D341Med (cell line): ENCODE measurements around the gene FCHO1.
"Not testable (repeated sequence)": the region's sequence is repeated elsewhere in the genome, so short reads cannot be mapped to it uniquely, and the experiment has no call there.

Source experiments
- DNase-seq: peaks from one replicate; pipeline ENCODE4 v3.0.0; 2012; ENCODE audit warnings: low spot score

The FCHO1 gene

GRCh38 chr19:17762505-17763229 is 11.4 kb downstream of the FCHO1 start:
- peak; percentile 63 for DNase-seq

DNA sequence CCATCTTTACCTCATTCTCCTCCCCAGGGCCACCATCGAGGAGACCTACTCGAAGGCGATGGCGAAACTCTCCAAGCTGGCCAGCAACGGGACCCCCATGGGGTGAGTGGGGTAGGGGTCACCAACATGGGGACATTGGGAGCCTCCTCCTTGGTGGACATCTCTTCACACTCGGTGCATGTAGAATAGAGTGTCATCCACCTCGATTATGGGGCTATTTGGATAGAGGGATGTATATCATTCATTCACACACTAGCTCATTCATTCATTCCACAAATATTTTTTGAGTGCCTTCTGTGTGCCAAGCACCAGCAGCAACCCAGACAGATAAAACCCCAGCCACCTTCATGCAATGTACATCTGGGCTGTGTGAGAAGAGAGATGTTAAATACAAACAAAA is 13.1 kb downstream of the FCHO1 start:
- no peak for DNase-seq

DNA sequence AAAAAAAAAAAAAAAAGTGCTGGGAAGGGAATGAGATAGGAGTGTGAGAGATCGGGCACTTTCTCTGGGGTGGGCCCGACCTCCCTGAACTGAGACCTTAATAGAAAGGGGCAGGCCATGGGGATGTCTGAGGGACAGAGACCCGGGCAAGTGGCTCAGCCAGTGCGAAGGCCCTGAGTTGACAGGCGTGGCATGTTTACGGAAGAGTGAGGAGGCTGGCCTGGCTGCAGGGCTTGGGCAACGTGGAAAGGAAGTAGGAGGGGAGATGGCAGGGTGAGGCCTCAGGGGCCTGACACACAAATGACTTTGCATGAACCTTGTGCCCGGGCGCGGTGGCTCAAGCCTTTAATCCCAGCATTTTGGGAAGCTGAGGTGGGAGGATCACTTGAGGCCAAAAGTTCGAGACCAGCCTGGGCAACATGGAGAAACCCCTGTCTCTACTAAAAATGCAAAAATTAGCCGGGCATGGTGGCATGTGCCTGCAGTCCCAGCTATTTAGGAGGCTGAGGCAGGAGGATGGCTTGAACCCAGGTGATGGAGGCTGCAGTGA is 13.9 kb downstream of the FCHO1 start:
- DNase-seq, result no peak

GRCh38 chr19:17766543-17767131 is 15.4 kb downstream of the FCHO1 start:
- DNase-seq, result peak; percentile 90

GRCh38 chr19:17767559-17767958 is 16.3 kb downstream of the FCHO1 start:
- no peak for DNase-seq

DNA sequence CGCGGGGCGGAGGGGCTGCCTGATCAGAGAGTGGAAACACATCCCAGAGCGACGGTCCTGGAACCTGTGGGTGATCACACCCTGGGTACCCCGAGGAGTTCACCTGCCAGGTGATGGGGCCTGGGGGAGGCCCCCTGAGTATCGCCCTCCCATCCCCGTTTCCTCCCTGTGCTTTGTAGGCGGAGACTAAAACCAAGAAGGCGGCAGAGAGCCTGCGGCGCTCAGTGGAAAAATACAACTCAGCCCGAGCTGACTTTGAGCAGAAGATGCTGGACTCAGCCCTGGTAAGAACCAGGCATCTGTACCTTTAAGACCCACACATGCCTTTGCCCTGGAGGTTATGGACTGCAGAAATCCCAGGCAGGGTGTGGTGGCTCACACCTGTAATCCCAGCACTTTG is 19.3 kb downstream of the FCHO1 start:
- no peak for DNase-seq

DNA sequence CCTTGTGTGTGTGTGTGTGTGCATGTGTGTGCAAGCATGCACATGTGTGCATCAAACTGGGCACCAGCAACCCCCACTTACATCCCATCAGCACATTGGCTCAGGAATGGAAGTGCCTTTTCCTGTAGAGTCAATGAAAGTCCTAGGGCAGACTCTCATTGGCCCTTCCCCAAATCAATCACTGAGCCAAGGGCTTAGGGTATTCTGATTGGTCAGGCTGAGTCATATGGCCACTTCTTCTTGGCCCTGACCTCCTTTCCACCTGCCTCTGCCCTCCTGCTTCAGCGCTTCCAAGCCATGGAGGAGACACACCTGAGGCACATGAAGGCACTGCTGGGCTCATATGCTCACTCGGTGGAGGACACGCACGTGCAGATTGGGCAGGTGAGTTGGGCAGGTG is 20.9 kb downstream of the FCHO1 start:
- DNase-seq, result no peak

- DNase-seq, result peak; percentile 48
These were observed 24.1 kb downstream of the FCHO1 start for GRCh38 chr19:17775245-17775927.

GRCh38 chr19:17775991-17776803 is 24.9 kb downstream of the FCHO1 start:
- no peak for DNase-seq

DNA sequence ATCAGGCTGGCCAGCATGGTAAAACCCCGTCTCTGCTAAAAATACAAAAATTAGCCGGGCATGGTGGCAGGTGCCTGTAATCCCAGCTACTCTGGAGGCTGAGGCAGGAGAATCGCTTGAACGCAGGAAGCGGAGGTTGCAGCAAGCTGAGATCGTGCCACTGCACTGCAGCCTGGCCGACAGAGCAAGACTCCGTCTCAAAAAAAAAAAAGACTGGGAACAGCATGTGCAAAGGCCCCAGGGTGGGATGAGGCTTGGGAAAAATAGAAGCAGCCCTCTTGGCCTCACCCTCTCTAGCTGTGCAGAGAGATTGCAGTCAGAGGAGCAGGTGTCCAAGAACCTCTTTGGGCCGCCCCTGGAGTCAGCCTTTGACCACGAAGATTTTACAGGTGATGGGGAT is 26.6 kb downstream of the FCHO1 start:
- DNase-seq, result not testable (repeated sequence)

DNA sequence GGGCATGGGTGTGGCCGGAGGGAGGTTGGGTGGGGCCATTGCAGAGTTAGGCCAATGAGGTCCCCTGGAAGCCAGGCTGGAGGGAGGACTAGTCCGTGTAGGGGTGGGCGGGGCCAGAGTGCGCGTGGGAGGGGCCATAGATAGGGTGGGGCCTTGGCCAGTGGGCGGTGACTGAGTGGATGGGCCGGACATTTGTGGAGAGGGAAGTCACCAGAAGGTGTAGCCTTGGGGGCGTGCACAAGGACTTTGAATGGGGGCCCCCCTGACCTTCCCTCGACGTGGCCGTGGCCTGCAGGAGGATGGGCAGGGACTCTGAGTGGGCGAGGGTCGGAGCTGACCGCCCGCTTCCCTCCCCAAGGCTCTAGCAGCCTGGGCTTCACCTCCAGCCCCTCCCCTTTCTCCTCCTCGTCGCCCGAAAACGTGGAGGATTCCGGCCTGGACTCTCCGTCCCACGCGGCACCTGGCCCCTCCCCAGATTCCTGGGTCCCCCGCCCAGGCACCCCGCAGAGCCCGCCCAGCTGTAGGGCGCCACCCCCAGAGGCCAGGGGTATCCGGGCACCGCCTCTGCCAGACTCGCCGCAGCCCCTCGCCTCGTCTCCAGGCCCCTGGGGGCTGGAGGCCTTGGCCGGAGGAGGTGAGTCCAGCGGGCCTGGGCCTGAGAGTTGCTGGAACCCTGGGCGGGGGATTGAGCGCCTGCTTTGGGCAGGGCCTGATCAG is 27.1 kb downstream of the FCHO1 start:
- DNase-seq, result peak; percentile 62

- DNase-seq, result no peak
These were observed 28.0 kb downstream of the FCHO1 start for GRCh38 chr19:17778968-17779929.

DNA sequence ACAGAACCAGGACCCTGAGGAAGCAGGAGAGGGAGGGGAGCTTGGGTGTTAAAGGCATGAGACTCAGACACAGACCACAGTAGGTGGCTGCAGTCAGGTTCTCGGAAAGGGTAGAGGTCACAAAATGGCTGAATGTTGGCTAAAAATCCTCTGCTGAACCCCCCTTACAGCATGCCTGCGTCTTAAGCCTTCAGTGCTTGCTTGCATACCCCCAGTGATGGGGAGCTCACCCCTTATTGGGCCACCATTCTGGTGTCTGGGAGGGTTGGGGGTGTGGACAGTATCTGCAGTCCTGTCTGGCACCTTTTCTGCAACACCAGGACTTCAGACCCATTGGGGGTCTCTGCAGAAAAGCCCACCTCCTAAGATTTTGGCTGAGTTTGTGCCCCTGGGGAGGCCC is 29.5 kb downstream of the FCHO1 start:
- DNase-seq, result no peak

DNA sequence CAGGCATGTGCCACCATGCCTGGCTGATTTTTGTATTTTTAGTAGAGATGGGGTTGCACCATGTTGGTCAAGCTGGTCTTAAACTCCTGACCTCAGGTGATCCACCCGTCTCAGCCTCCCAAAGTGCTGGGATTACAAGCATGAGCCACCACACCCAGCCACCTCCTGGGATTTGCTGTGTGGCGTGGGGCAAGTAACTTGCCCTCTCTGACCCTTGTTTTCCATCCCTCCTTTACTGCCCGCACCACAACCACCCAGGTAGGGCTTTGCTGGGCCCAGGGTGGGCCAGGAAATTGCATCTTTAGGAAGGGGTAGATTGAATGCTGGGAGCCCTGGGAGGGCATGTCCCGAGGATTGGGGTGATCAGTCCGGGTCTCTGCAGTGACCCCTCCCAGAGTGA is 32.4 kb downstream of the FCHO1 start:
- not testable (repeated sequence) for DNase-seq

- peak; percentile 87 for DNase-seq
These were observed 33.1 kb downstream of the FCHO1 start for GRCh38 chr19:17784201-17785008.

DNA sequence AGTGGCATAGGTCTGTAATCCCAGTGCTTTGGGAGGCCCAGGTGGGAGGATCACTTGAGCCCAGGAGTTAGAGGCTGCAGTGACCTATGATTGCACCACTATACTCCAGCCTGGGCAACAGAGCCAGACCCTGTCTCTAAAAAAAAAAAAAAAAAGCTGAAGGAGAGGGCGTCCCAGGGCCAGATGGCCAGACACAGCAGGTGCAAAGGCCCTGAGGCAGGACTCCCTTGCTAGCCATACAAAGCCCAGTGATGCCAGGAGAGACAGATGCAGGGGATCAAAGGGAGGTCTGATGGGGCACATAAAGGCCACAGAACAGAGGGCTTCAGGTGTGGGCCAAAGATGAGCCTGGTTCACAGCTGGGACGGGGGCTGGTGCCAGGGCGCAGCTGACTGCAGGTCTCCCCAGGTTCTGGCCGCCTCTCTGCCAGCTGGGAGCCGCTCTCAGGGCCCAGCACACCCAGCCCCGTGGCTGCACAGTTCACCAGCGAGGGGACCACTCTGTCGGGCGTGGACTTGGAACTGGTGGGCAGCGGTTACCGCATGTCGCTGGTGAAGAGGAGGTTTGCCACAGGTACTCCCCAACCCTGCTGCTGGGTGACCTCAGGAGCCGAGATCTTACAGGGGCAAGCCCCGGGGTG is 36.1 kb downstream of the FCHO1 start:
- DNase-seq, result no peak

DNA sequence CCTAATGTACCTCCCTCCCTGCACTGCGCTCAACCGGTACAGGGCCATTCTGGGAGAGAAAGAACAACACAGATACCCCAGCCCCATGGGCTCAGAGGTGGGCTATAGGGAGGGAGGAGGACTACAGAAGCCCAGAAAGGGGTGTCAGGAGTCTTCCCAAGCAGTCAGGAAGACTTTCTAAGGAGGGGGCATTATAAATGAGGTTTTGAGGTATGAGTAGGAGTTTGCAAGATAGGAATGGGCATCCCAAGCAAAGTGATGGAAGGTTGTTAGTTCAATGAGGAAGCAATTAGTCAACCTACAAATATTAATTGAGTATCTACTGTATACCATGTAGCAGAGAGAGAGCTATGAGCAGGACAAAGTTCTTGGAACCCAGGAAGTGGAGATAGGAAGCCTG is 37.4 kb downstream of the FCHO1 start:
- no peak for DNase-seq

DNA sequence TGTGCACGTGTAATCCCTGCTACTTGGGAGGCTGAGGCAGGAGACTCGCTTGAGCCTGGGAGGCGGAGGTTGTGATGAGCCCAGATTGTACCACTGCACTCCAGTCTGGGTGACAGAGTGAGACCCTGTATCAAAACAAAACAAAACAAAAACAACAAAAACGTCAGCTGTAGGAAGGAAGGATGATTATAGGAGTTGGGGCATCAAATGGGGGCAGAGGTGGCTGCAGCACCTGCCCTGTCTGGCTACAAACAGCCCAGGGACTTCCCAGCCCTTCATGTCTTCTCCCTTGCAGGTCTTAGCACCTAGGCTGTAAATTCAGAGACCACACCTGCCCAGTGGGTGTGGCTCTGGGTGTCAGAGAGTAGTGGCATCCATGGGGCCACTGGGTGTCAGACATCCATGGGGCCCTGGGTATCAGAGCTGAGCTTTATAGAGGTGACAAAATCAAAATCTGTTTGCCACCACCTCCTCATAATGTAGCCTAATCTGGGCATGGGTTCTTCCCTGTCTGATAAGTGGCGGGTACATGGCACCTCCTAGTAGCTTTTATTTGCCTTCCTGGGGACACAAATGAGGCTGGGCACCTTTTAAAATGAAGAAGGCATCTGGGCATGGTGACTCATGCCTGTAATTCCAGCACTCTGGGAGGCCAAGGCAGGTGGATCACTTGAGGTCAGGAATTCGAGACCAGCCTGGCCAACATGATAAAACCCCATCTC is 38.9 kb downstream of the FCHO1 start:
- DNase-seq, result no peak

DNA sequence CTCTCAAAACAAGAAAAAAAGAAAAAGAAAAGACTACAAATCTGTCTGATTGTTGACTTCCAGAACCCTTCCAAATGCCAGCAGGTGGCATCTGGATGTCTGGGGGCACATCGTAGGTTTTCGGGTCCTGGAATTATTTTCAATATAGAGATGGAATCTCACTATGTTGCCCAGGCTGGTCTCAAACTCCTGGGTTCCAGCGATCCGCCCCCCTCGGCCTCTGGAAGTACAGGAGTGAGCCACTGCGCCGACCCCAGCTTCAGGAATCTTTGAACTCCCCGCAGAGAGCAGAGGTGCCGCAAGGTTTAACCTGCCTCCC is 43.1 kb downstream of the FCHO1 start:
- DNase-seq, result no peak
